Spinal cord (tissue), 10 donors: ENCODE data around the gene THSD7A. TPM values are rescaled to one million over a fixed set of nuclear protein-coding genes. Genes with fewer than 3 reads are reported as not detected.

Source experiments
- DNase-seq, 6 donors: peaks; one replicate each; pipeline versions ENCODE4 v3.0.0 to v3.0.0-alpha.2; 2013 to 2015; ENCODE audit warnings: low spot score in 6 of 6, low read depth in 4 of 6
- H3K27ac ChIP-seq: one replicate; pipeline ENCODE4 v1.5.1; 2013; ENCODE audit warnings: low read depth, low read length, control low read depth
- H3K27me3 ChIP-seq: one replicate; pipeline ENCODE4 v1.6.1; 2013; ENCODE audit warnings: low read length; ENCODE audit not compliant: control insufficient read depth, insufficient read depth
- H3K36me3 ChIP-seq: one replicate; pipeline ENCODE4 v1.6.1; 2013; ENCODE audit warnings: low read length; ENCODE audit not compliant: control insufficient read depth, insufficient read depth
- H3K4me1 ChIP-seq: one replicate; pipeline ENCODE4 v1.6.1; 2013; ENCODE audit warnings: low read length; ENCODE audit not compliant: control insufficient read depth, insufficient read depth
- H3K4me3 ChIP-seq: one replicate; pipeline ENCODE4 v1.5.1; 2013; ENCODE audit warnings: low read depth, low read length, control low read depth
- H3K9me3 ChIP-seq: one replicate; pipeline ENCODE4 v1.6.1; 2013; ENCODE audit warnings: low read length; ENCODE audit not compliant: control insufficient read depth, insufficient read depth
- WGBS: methylation state at CpG from one replicate; pipeline ENCODE4 v1.1.5; 2013; ENCODE audit warnings: missing lambda C conversion rate; ENCODE audit not compliant: insufficient coverage; 5-methylcytosine and 5-hydroxymethylcytosine counted together
- long read RNA-seq, 4 donors: transcript quantifications; one replicate each; lab custom pipeline, GENCODE V29; 2026
- polyA plus RNA-seq, 2 donors: library from polyadenylated mRNA; unstranded; fragments of 120-200 nt; gene quantifications; one replicate each; pipeline ENCODE4 v1.2.1, GENCODE V29; 2013; ENCODE audit not compliant: insufficient read length in 2 of 2
- total RNA-seq, 2 donors: library from RNA; depleted of rRNA in 1 of 2; stranded (reverse); fragments of 120-200 nt in 1 of 2; fragments of >200 nt in 1 of 2; gene quantifications; one replicate each; pipeline versions ENCODE4 v1.2.3 to v1.2.4, GENCODE V29; 2013 to 2014
- donor health status: healthy.

Gene THSD7A, protein sequence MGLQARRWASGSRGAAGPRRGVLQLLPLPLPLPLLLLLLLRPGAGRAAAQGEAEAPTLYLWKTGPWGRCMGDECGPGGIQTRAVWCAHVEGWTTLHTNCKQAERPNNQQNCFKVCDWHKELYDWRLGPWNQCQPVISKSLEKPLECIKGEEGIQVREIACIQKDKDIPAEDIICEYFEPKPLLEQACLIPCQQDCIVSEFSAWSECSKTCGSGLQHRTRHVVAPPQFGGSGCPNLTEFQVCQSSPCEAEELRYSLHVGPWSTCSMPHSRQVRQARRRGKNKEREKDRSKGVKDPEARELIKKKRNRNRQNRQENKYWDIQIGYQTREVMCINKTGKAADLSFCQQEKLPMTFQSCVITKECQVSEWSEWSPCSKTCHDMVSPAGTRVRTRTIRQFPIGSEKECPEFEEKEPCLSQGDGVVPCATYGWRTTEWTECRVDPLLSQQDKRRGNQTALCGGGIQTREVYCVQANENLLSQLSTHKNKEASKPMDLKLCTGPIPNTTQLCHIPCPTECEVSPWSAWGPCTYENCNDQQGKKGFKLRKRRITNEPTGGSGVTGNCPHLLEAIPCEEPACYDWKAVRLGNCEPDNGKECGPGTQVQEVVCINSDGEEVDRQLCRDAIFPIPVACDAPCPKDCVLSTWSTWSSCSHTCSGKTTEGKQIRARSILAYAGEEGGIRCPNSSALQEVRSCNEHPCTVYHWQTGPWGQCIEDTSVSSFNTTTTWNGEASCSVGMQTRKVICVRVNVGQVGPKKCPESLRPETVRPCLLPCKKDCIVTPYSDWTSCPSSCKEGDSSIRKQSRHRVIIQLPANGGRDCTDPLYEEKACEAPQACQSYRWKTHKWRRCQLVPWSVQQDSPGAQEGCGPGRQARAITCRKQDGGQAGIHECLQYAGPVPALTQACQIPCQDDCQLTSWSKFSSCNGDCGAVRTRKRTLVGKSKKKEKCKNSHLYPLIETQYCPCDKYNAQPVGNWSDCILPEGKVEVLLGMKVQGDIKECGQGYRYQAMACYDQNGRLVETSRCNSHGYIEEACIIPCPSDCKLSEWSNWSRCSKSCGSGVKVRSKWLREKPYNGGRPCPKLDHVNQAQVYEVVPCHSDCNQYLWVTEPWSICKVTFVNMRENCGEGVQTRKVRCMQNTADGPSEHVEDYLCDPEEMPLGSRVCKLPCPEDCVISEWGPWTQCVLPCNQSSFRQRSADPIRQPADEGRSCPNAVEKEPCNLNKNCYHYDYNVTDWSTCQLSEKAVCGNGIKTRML (N-terminal part only)
- 10 to 100 TPM; 19.0 to 50.5 TPM for total RNA-seq
- polyA plus RNA-seq = 10 to 100 TPM; 15.7 to 21.8 TPM
- long read RNA-seq, donor 1 = 0 reads
- long read RNA-seq, donor 2 = 0 reads
- long read RNA-seq, donor 3, partial matches to known transcripts = 0 of 1 reads
- long read RNA-seq, donor 3, other reads (novel, unspliced or antisense) = 0 of 1 reads
- long read RNA-seq, donor 4 = 0 reads

DNA sequence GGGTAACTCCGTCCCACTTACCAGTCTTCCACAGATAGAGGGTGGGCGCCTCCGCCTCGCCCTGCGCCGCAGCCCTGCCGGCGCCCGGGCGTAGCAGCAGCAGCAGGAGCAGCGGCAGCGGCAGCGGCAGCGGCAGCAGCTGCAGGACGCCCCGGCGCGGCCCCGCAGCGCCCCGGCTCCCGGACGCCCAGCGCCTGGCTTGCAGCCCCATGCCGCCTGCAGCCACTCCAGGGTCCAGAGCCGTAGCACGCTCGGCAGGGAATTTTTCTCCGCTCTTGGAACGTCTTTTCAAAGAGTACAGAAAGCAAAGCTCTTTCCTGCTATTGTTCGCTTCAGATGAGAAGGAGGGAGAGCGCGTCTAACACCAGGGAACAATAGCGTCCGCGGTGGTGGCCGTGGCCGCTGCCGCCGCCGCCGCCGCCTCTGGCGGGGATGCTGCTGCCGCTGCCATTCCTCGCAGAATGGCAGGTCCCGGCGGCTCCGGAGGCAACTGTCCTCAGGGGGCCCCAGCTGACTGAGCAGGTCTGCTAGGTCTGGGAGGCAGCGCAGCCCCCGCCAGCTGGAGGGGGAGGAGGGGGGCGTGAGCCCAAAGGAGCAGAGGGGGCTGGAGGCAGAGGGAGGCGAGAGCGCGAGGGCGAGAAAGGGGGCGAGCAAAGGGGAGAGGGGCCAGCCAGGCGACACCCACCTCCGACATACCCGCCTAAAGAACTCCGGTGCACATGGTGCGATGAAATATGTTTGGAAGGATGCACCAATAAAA is at the start of gene THSD7A:
THSD7A (minus strand) TSS at position 463 of the 760 bp plus-strand sequence; CDS start at position 211, 252 bp downstream.
- Histone ChIP-seq H3K27ac (peak within 1 kb of the TSS; percentile 87), H3K4me3 (peak within 1 kb of the TSS; percentile 68), H3K36me3 (no peaks in the 10 kb centered on the region), H3K27me3 (no peaks in the 10 kb centered on the region), H3K9me3 (peaks cover 2% of the 10 kb centered on the region), H3K4me1 (no peaks in the 10 kb centered on the region)
- under 1% methylated on average over 51 of the region's 62 CpGs for WGBS
- DNase-seq = peak; percentile 52 to 92 (median 64)

DNA sequence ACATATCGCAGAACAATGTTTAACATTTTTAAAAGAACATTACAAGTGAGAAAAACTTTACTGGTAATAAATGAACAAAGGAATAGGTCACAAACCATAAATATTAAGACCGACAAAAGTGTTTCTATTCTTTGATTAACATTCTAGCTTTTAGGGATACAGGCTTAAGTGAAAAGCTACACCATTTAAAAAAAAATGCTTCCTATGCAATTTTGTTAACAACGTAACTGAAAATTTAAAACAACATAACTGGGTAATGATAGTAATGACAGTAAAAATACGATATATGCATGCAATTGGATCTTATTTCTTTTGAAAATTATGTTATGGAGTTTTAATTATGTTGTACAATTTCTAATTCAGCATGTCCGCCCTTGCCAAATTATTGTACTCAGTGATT is 49.7 kb upstream of the THSD7A start:
- no peaks in the 10 kb centered on the region for H3K9me3 ChIP-seq
- no peak overlapping the region for H3K4me3 ChIP-seq
- WGBS = no CpG with 5 or more reads among the region's 5 CpGs
- no peak overlapping the region for H3K27ac ChIP-seq
- H3K4me1 ChIP-seq = no peaks in the 10 kb centered on the region
- no peaks in the 10 kb centered on the region for H3K36me3 ChIP-seq
- no peak for DNase-seq
- H3K27me3 ChIP-seq = no peaks in the 10 kb centered on the region

DNA sequence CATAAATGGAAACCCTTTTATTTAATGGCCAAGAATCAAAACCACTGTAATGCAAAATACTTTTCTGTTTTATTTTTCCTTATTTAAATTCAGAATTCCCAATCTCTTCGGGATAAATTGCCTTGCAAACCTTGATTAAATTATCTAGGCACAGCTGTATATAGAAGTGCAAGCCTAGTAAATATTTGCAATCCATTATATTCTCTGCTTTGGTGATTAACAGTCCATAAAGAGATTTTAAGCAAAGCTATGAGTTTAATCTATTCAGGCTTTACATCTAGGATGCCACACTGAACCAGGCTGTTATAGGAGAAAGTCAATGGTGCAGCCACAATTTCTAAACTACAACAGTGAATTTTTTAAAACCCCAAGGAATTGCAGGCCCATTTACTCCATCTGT is 43.6 kb upstream of the THSD7A start:
- Histone ChIP-seq H3K9me3 (no peaks in the 10 kb centered on the region), H3K4me3 (no peak overlapping the region), H3K27me3 (no peaks in the 10 kb centered on the region), H3K27ac (no peak overlapping the region), H3K36me3 (no peaks in the 10 kb centered on the region), H3K4me1 (no peaks in the 10 kb centered on the region)
- peak in 1 of 6 donors; percentile 86 for DNase-seq
- no CpG with 5 or more reads among the region's 1 CpG for WGBS

DNA sequence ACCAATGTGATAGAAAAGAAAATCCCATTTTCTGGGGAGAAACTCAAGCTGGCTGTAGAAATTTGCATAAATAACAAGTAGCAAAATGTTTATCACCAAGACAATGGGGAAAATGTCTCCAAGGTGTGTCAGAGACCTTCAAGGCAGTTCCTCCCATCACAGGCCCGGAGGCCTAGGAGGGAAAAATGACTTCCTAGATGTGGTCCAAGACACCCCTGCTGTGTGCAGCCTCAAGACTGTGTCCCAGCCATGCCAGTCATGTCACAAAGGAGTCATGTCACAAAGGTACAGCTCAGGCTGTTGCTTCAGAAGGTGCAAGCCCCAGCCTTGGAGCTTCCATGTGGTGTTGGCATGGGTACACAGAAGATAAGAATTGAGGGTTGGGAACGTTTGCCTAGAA is 33.7 kb upstream of the THSD7A start:
- Histone ChIP-seq H3K9me3 (no peaks in the 10 kb centered on the region), H3K36me3 (no peaks in the 10 kb centered on the region), H3K4me1 (no peaks in the 10 kb centered on the region), H3K4me3 (no peak overlapping the region), H3K27ac (no peak overlapping the region), H3K27me3 (no peaks in the 10 kb centered on the region)
- WGBS = 88% methylated on average over 2 of the region's 2 CpGs
- no peak for DNase-seq

DNA sequence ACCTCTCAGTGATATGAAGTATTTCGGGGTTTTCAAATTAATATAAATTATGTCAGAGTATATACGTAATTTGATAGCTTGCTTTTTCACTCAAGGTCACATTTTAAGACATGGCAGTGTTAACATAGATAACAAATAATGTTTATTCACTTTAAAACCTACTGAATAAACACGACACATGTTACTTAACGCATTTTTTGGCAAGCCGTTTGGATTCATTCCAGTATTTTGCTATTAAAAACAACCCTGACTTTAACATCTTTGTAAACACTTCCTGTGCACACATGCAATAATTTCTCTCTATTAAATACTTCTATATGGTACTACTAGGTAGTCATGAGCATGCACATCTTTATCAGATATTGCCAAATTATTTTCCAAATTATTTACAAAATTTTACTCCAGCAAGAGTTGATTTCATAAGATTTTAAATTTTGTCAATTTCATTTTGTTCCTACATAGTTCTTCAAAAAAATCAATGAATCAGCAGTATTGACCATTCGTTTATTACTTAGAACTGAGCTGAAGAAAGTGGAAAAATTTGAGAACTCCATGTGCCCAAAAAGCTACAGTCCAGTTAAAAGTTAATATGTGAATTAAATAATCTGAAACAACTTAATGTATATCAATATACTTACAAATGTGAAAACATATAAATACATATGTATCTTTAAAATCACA is 26.8 kb upstream of the THSD7A start:
- no peaks in the 10 kb centered on the region for H3K36me3 ChIP-seq
- no peak overlapping the region for H3K27ac ChIP-seq
- no peaks in the 10 kb centered on the region for H3K9me3 ChIP-seq
- DNase-seq = peak in 1 of 6 donors; percentile 38
- no peaks in the 10 kb centered on the region for H3K27me3 ChIP-seq
- no CpG with 5 or more reads among the region's 6 CpGs for WGBS
- H3K4me3 ChIP-seq = no peak overlapping the region
- no peaks in the 10 kb centered on the region for H3K4me1 ChIP-seq

DNA sequence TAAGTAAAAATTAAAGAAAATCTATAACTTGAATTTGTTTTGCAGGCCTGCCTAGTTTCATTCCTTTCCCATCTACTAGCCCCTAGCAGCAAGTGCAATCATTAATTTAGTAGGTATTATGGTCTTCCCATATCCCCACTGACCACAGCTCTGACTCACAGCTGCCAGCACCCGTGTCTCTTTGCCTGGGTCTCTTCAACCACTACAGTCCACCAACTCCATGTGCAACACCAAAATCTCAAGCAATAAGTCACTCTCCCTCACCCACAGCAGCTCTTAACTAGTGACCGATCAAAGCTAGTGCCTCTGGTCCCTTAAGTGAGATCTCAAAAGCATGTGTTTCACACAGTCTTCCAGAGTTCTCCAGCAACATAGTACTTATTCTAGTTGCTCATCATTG is 26.0 kb upstream of the THSD7A start:
- WGBS = 94% methylated on average over 2 of the region's 2 CpGs
- H3K9me3 ChIP-seq = no peaks in the 10 kb centered on the region
- no peak for DNase-seq
- H3K27ac ChIP-seq = no peak overlapping the region
- no peaks in the 10 kb centered on the region for H3K36me3 ChIP-seq
- no peaks in the 10 kb centered on the region for H3K27me3 ChIP-seq
- no peak overlapping the region for H3K4me3 ChIP-seq
- H3K4me1 ChIP-seq = no peaks in the 10 kb centered on the region

DNA sequence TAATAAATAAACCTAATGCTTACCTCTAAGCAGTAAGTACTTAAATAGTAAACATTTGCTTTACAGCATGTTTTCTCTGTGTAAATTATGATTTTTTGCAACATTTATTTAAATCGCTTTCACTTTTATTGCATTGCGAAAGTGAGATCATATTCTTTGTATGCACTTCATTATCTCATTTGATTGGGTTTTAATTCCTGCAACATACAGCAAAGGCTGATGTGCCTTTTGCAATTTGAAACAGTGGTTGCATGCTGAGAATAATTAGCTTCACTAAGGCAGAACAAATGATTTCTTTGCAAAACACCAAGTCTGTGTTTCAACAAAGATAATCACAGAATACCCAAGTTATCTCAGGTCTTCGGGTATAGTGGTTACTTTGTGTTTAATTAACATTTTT is 16.3 kb upstream of the THSD7A start:
- WGBS = no CpG with 5 or more reads among the region's 3 CpGs
- Histone ChIP-seq H3K27ac (no peak overlapping the region), H3K4me1 (no peaks in the 10 kb centered on the region), H3K9me3 (no peaks in the 10 kb centered on the region), H3K36me3 (no peaks in the 10 kb centered on the region), H3K27me3 (no peaks in the 10 kb centered on the region), H3K4me3 (no peak overlapping the region)
- DNase-seq = peak in 1 of 6 donors; percentile 90

DNA sequence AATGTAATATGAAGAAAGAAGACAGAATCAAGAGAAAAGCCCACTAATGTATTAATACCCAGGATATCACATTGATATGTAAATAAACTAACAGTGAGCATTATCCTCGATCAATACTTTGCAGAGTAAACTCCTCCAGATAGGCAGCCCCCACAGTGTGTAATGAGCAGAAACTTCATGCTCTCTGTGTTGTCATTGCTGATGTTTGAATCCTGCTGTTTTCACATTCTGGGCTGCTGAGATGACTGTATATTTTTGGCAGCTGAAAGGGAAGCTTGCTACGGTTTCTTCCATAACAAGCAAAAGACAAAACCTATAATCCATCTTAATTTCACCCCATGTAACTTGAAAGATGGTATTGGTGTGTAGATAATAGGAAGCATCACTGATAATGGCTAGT is 15.3 kb upstream of the THSD7A start:
- no CpG with 5 or more reads among the region's 2 CpGs for WGBS

More for the DNA sequence above, 15.3 kb upstream of the THSD7A start:
- no peak overlapping the region for H3K4me3 ChIP-seq
- H3K36me3 ChIP-seq = no peaks in the 10 kb centered on the region
- H3K9me3 ChIP-seq = no peaks in the 10 kb centered on the region
- peak in 2 of 6 donors; percentile 34 to 86 for DNase-seq
- peak overlapping the region; percentile 1 for H3K27ac ChIP-seq
- H3K4me1 ChIP-seq = no peaks in the 10 kb centered on the region
- no peaks in the 10 kb centered on the region for H3K27me3 ChIP-seq
